Adrenal gland (tissue), 5 donors: ENCODE results near the gene CLIP2.

ENCODE experiments used
- POLR2A ChIP-seq, 2 donors: fragments of 450-650 bp; IDR thresholded peaks; one replicate each; pipeline ENCODE4 v1.6.1; 2017; ENCODE audit warnings: antibody characterized with exemption in 2 of 2, mild to moderate bottlenecking in 2 of 2, moderate library complexity in 1 of 2
- TF ChIP-seq, protein P1 (sequence below), 6 experiments: fragments of 450-650 bp in 4 of 6; fragments of 200-600 bp in 2 of 6; sonication (generic) in 1 of 6; IDR thresholded peaks; 1 replicate in 5 of 6; 2 replicates in 1 of 6; pipeline versions ENCODE4 v1.5.1 to v1.8.0; 2016 to 2021; ENCODE audit warnings: antibody characterized with exemption in 6 of 6, mild to moderate bottlenecking in 2 of 6, moderate library complexity in 1 of 6
- donor health status: DM: no; HTN: no; CAD: no.

- no peak for TF ChIP-seq POLR2A (IDR thresholded peaks at IDR 0.05)
- TF ChIP-seq, protein P1, sequence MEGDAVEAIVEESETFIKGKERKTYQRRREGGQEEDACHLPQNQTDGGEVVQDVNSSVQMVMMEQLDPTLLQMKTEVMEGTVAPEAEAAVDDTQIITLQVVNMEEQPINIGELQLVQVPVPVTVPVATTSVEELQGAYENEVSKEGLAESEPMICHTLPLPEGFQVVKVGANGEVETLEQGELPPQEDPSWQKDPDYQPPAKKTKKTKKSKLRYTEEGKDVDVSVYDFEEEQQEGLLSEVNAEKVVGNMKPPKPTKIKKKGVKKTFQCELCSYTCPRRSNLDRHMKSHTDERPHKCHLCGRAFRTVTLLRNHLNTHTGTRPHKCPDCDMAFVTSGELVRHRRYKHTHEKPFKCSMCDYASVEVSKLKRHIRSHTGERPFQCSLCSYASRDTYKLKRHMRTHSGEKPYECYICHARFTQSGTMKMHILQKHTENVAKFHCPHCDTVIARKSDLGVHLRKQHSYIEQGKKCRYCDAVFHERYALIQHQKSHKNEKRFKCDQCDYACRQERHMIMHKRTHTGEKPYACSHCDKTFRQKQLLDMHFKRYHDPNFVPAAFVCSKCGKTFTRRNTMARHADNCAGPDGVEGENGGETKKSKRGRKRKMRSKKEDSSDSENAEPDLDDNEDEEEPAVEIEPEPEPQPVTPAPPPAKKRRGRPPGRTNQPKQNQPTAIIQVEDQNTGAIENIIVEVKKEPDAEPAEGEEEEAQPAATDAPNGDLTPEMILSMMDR (IDR thresholded peaks at IDR 0.05): no peak
Measured at GRCh38 chr7:74404741-74405140, 115.5 kb downstream of the CLIP2 start.
